GM12878 (cell line): ENCODE data around the gene MTF2. TPM values are rescaled to one million over a fixed set of nuclear protein-coding genes. Genes with fewer than 3 reads are reported as not detected.

Experiments
- ATAC-seq: fragments of 200-7000 bp; cut with Tn5 transposase; 3 replicates; pipeline ENCODE4 v1.9.1; 2020; ENCODE audit warnings: mild to moderate bottlenecking, moderate library complexity
- BruUV-seq: library from RNA; stranded (reverse); fragments of 400-500 nt; replicated peaks from 2 replicates; lab custom pipeline; 2021; lab: Mats Ljungman, UMichigan
- CTCF ChIA-PET: fragments of 300-600 bp; sonication (Branson Sonifier 250); formaldehyde crosslinking; extraction: SDS; loops from one replicate; lab custom pipeline; 2021; ENCODE audit warnings: inconsistent platforms; lab: Yijun Ruan, JAX
- POLR2A ChIA-PET: fragments of 350-600 bp; formaldehyde crosslinking; extraction: SDS; loops from one replicate; lab custom pipeline; 2021; ENCODE audit warnings: inconsistent platforms; lab: Charles Lee
- RAD21 ChIA-PET: fragments of 300-600 bp; sonication (Branson Sonifier 250); formaldehyde crosslinking; loops from one replicate; lab custom pipeline; 2023; ENCODE audit warnings: antibody characterized with exemption; ENCODE audit not compliant: unreplicated experiment; lab: Charles Lee
- SMC1A ChIA-PET: fragments of 300-600 bp; sonication (Branson Sonifier 250); formaldehyde crosslinking; loops from one replicate; lab custom pipeline; 2023; ENCODE audit not compliant: unreplicated experiment, uncharacterized antibody; lab: Charles Lee
- DNase-seq: peaks from one replicate; pipeline ENCODE4 v3.0.0-alpha.2; 2011; ENCODE audit warnings: low read depth, low spot score
- FAIRE-seq: peaks from 3 replicates; lab custom pipeline; 2011; peaks lifted over from hg19 to GRCh38; lab: Jason Lieb, UNC
- H2AFZ ChIP-seq: 2 replicates; pipeline ENCODE4 v1.6.0; 2011; ENCODE audit warnings: low read depth, low read length, control low read depth; ENCODE audit not compliant: control insufficient read depth
- H3K27ac ChIP-seq: 2 replicates; pipeline ENCODE4 v1.5.1; 2011; ENCODE audit warnings: control low read depth; ENCODE audit not compliant: control insufficient read depth, insufficient read depth
- H3K27me3 ChIP-seq, 2 experiments: replicated peaks in 1 of 2; 2 replicates each; pipeline versions ENCODE4 v1.6.0 to v1.6.1; 2011; ENCODE audit warnings: low read length in 1 of 2; ENCODE audit not compliant: control insufficient read depth in 2 of 2, insufficient read depth in 2 of 2
- H3K36me3 ChIP-seq, 2 experiments: 2 replicates each; pipeline ENCODE4 v1.5.1; 2011; ENCODE audit warnings: low read length in 1 of 2; ENCODE audit not compliant: control insufficient read depth in 2 of 2, insufficient read depth in 2 of 2
- H3K4me1 ChIP-seq: 2 replicates; pipeline ENCODE4 v1.6.1; 2011; ENCODE audit warnings: mild to moderate bottlenecking, low read length, moderate library complexity, mixed read lengths; ENCODE audit not compliant: control insufficient read depth, insufficient read depth
- H3K4me2 ChIP-seq: 2 replicates; pipeline ENCODE4 v1.6.0; 2011; ENCODE audit warnings: control low read depth; ENCODE audit not compliant: control insufficient read depth, insufficient read depth
- H3K4me3 ChIP-seq: fragments of 200-600 bp; sonication (generic); 2 replicates; pipeline ENCODE4 v1.5.1; 2016
- H3K79me2 ChIP-seq: 2 replicates; pipeline ENCODE4 v1.6.0; 2011; ENCODE audit warnings: low read length; ENCODE audit not compliant: control insufficient read depth, insufficient read depth
- H3K9ac ChIP-seq: 2 replicates; pipeline ENCODE4 v1.8.0; 2011; ENCODE audit warnings: low read length, control low read depth, mixed read lengths; ENCODE audit not compliant: control insufficient read depth, insufficient read depth
- H3K9me3 ChIP-seq: replicated peaks from 3 replicates; pipeline ENCODE4 v1.5.1; 2011; ENCODE audit warnings: mild to moderate bottlenecking, low read length; ENCODE audit not compliant: control insufficient read depth, insufficient read depth
- H4K20me1 ChIP-seq: 2 replicates; pipeline ENCODE4 v1.6.0; 2011; ENCODE audit not compliant: control insufficient read depth, insufficient read depth
- BMI1 ChIP-seq: fragments of 450-650 bp; IDR thresholded peaks from 2 replicates; pipeline ENCODE4 v1.6.1; 2016; ENCODE audit warnings: mild to moderate bottlenecking, moderate library complexity, borderline replicate concordance
- BRCA1 ChIP-seq: IDR thresholded peaks from 2 replicates; pipeline ENCODE4 v1.6.1; 2011; ENCODE audit warnings: low read depth, low read length, improper control_type of control experiment
- CREB1 ChIP-seq: IDR thresholded peaks from 2 replicates; pipeline ENCODE4 v1.6.1; 2012; ENCODE audit warnings: low read depth, mild to moderate bottlenecking, inconsistent platforms
- E2F4 ChIP-seq: IDR thresholded peaks from 2 replicates; pipeline ENCODE4 v1.6.1; 2012; ENCODE audit warnings: low read depth, low read length, improper control_type of control experiment
- HDAC2 ChIP-seq: fragments of 200-600 bp; sonication (generic); IDR thresholded peaks from 2 replicates; pipeline ENCODE4 v1.6.1; 2017
- IKZF2 ChIP-seq, 2 experiments: fragments of 450-650 bp; IDR thresholded peaks; 2 replicates each; pipeline ENCODE4 v1.6.1; 2017; ENCODE audit warnings: mild to moderate bottlenecking in 2 of 2, moderate library complexity in 2 of 2
- JUND ChIP-seq: IDR thresholded peaks from 2 replicates; pipeline ENCODE4 v1.6.1; 2012; ENCODE audit warnings: low read depth, mild to moderate bottlenecking, low read length, improper control_type of control experiment, moderate library complexity
- KLF5 ChIP-seq: fragments of 450-650 bp; IDR thresholded peaks from 2 replicates; pipeline ENCODE4 v1.6.1; 2014; ENCODE audit warnings: mild to moderate bottlenecking; ENCODE audit not compliant: partially characterized antibody
- MTA3 ChIP-seq: IDR thresholded peaks from 2 replicates; pipeline ENCODE4 v1.6.1; 2012; ENCODE audit warnings: low read length, inconsistent platforms, borderline replicate concordance
- NBN ChIP-seq: fragments of 450-650 bp; IDR thresholded peaks from 2 replicates; pipeline ENCODE4 v1.6.1; 2016
- NRF1 ChIP-seq: conservative IDR thresholded peaks from 2 replicates; pipeline ENCODE4 v1.6.1; 2011; ENCODE audit warnings: mild to moderate bottlenecking, low read depth, low read length, improper control_type of control experiment
- POLR2AphosphoS5 ChIP-seq: IDR thresholded peaks from 2 replicates; pipeline ENCODE4 v1.6.1; 2011; ENCODE audit warnings: mild to moderate bottlenecking, low read length, inconsistent platforms
- RELB ChIP-seq: fragments of 450-650 bp; IDR thresholded peaks from 2 replicates; pipeline ENCODE4 v1.6.1; 2017; ENCODE audit warnings: low read depth, mild to moderate bottlenecking, moderate library complexity
- SRF ChIP-seq, 2 experiments: IDR thresholded peaks; 2 replicates each; pipeline ENCODE4 v1.6.1; 2011; ENCODE audit warnings: low read depth in 2 of 2, low read length in 2 of 2, mild to moderate bottlenecking in 1 of 2, moderate library complexity in 1 of 2
- ZNF592 ChIP-seq: fragments of 450-650 bp; IDR thresholded peaks from 2 replicates; pipeline ENCODE4 v1.6.1; 2017; ENCODE audit warnings: mild to moderate bottlenecking, moderate library complexity
- ZSCAN29 ChIP-seq: fragments of 450-650 bp; IDR thresholded peaks from 2 replicates; pipeline ENCODE4 v1.6.1; 2017; ENCODE audit warnings: mild to moderate bottlenecking, moderate library complexity
- WGBS: methylation state at CpG from one replicate; pipeline ENCODE4 v1.1.6; 2016; ENCODE audit warnings: low lambda C conversion rate; ENCODE audit not compliant: insufficient replicate concordance, insufficient coverage; ENCODE audit errors: missing lambda C conversion rate; 5-methylcytosine and 5-hydroxymethylcytosine counted together
- in situ Hi-C: fragments of 300-500 bp; cut with MboI; formaldehyde crosslinking; loops from 9 replicates; pipeline ENCODE4 v1.14.3; 2018; ENCODE audit warnings: mixed read lengths
- intact Hi-C: fragments of 100-400 bp; cut with micrococcal nuclease; formaldehyde crosslinking; loops from one replicate; pipeline ENCODE4 v1.14.2; 2022; ENCODE audit not compliant: unreplicated experiment
- polyA plus RNA-seq, 11 experiments: library from polyadenylated mRNA; depleted of rRNA in 4 of 11; unstranded in 6 of 11; stranded (reverse) in 5 of 11; fragments of >200 nt; fragmentation: Nextera tagmentation in 4 of 11; fragmentation: Illumina TruSeq in 1 of 11; extraction: Ambion mirVana in 4 of 11; extraction: Trizol in 1 of 11; gene quantifications; 1 replicate in 1 of 11; 2 replicates in 10 of 11; pipeline versions ENCODE4 v1.2.1 to v1.2.3, GENCODE V29; 2011 to 2016; ENCODE audit warnings: inconsistent platforms in 2 of 11, missing spikeins in 2 of 11, low read depth in 1 of 11
- total RNA-seq, 4 experiments: library from RNA; depleted of rRNA in 3 of 4; stranded (reverse); fragments of >200 nt in 3 of 4; fragmentation: Illumina TruSeq in 1 of 4; extraction: Trizol in 1 of 4; gene quantifications; 2 replicates each; pipeline versions ENCODE4 v1.2.1 to v1.2.3, GENCODE V29; 2013 to 2021
- TF ChIP-seq, protein P1 (sequence below): IDR thresholded peaks from 2 replicates; pipeline ENCODE4 v1.6.1; 2012; ENCODE audit warnings: low read depth, low read length, improper control_type of control experiment

Gene MTF2
- total and polyA plus RNA-seq, 10 of the 15 experiments (the other 5 are each of a cell fraction or from before 2014, with no cell fraction given), result 22.6 to 74.9 (median 42.8) TPM

DNA sequence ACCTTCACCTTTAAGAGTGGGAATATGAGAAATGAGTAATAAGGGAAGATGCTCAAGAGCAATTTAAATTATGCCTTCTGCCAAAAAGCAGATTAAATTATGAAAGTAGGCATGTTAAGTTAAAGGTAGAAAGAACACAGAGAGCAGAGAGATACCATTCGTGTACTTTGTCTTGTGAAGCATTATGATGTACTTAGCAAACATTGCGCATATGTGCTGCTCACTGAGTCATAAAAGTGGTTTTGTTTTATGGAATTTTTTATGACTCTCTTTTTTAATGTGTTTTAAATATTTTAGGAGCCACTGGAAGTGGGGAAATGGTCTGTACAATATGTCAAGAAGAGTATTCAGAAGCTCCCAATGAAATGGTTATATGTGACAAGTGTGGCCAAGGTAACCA lies 35.3 kb downstream of the MTF2 start:
- Histone ChIP-seq H3K27me3 (no peaks in the 10 kb centered on the region), H3K79me2 (peaks cover 19% of the 10 kb centered on the region), H2AFZ (no peak overlapping the region), H3K4me1 (peaks cover 5% of the 10 kb centered on the region; the same call in 1 of the 2 replicates), H3K9ac (no peak overlapping the region), H4K20me1 (no peaks in the 10 kb centered on the region), H3K4me3 (no peak overlapping the region), H3K36me3 (peaks cover 1 to 24% of the 10 kb centered on the region in 2 experiments), H3K4me2 (no peak overlapping the region), H3K27ac (no peak overlapping the region), H3K9me3 (no peaks in the 10 kb centered on the region)
- ChIA-PET CTCF (interaction anchor here (1.3 to 2.1 kb wide), 2 partner anchors 12 to 35 kb away, joined by 3 to 5 read pairs; no protein-coding TSS in a partner anchor), SMC1A (interaction anchor here (1.3 kb wide), 1 partner anchor 21 kb away, joined by 3 read pairs; no protein-coding TSS in a partner anchor), POLR2A (no interaction called here), RAD21 (no interaction called here)
- FAIRE-seq (no peak), ATAC-seq (no peak), DNase-seq (no peak)
- TF ChIP-seq MTA3, result no peak
- TF ChIP-seq RELB, result no peak
- no peak for TF ChIP-seq E2F4
- TF ChIP-seq POLR2AphosphoS5, result no peak
- TF ChIP-seq NBN, result no peak
- TF ChIP-seq BMI1, result no peak
- no peak for TF ChIP-seq IKZF2 (IDR thresholded peaks at IDR 0.05)
- no peak for TF ChIP-seq CREB1
- TF ChIP-seq NRF1, result no peak
- TF ChIP-seq KLF5, result no peak
- no peak for TF ChIP-seq ZNF592
- TF ChIP-seq HDAC2, result no peak
- TF ChIP-seq, protein P1, sequence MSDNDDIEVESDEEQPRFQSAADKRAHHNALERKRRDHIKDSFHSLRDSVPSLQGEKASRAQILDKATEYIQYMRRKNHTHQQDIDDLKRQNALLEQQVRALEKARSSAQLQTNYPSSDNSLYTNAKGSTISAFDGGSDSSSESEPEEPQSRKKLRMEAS, result no peak
- no peak for TF ChIP-seq BRCA1
- no peak for TF ChIP-seq ZSCAN29
- TF ChIP-seq SRF (IDR thresholded peaks at IDR 0.05; ENCODE audit: low read depth in 2 of 2, low read length in 2 of 2), result no peak
- no peak for TF ChIP-seq JUND
- in situ Hi-C loops, result no loop called here
- 100% methylated on average over 2 of the region's 2 CpGs for WGBS
- intact Hi-C loops, result no loop called here
- BruUV-seq, result no TSS peak
